SKM-1 (cell line): Measurements from ENCODE around the gene KBTBD12.

Source experiments
- DNase-seq: peaks from one replicate; lab custom pipeline; 2025; ENCODE audit not compliant: unreplicated experiment; lab: John Stamatoyannopoulos, UW

The KBTBD12 gene

DNA sequence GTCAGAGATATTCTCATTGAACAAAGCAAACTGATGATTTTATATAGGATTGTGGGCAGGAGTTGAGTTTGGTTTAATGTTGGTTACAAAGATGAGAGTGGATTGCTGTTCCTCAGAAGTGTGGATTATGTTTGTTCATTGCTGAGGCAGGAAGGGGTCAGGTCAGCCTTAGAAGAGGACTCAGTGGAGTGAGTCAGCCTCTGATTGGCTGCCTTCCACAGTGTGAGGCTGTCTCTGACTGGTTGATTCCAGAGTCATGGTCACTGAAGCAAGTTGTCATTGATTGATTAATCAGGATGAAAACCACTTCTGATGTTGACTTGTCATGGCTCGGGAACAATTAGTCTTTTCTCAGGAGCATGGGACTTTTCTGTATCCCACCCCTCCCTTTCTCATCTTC is 36.2 kb downstream of the KBTBD12 start:
- no peak for DNase-seq

DNA sequence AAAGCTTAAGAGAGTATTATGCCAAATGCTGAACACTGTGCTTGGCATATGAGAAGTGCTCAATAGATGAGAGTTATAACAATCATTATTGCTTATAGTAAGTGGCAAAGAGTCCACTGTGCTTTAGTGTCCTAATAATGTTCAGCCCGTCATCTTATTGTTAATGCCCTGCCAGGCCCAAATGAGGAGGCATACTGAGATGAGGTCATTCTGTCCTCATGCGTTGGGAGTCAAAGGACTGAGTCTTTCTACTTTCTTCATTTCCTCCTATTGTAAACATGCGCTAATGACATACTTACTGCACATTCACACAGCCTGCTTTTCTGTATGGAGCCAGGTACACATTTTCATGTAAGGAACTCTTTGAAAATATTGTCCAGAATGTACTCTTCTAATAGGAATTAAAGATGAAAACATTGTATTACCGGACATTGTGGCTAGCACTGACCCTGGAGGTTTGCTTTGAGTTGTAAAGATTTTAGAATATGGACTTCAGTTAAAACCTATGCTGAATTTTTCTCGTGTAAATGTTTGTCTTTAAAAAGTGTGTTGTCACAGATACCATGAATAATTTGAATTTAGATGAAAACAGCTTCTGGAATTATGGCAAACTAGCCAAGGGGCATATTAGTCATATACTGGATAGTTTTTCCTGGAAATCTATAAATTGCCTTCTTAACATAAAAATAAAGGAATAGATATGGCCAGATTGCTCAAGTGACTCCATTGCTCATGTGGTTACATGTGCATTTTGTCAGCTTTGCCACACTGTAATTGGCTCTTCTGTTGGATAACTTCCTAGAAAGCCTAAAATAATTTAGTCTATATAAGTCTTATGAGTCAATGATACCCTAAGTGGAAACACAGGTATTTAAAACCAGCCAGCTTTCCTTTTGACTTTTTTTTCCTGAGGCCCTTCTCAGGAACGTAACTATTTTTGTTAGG is 38.3 kb downstream of the KBTBD12 start:
- DNase-seq, result no peak

DNA sequence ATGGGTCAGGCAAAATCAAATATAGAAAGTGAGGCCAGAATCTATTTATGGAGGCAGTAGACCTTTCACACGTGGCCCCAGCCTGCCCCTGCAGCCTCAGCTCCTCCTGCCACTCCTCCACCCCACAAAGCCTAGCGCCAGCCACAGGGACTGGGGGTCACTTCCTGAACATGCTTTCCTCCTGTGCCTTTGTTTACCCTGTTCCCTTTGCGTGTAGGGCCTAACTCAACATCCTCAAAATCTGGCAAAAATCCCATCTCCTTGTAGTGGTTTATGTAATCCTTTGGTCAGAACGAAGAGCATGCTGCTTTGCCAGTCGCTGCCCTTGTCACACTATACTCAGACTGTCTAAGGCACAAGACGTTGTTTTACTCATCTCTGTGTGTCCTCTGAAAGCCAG is 39.6 kb downstream of the KBTBD12 start:
- DNase-seq, result no peak

DNA sequence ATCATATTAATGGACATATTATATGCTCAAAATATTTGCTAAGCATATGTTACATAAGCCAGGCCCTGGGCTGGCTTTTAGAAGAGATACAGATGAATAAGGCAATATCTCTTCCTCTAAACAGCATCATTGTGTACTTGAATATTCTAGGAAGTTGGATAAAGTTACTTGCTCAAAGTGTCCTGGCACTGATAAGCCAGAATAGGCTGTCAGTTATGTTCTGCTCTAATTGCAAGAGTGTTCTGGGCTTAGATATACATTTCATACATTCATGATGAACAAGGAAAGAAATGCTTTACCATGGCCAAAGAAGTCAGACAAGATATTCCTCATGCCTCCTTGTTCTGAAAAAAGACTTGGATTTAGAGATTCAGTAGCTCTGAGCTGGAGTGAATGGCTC is 40.7 kb downstream of the KBTBD12 start:
- DNase-seq, result no peak

DNA sequence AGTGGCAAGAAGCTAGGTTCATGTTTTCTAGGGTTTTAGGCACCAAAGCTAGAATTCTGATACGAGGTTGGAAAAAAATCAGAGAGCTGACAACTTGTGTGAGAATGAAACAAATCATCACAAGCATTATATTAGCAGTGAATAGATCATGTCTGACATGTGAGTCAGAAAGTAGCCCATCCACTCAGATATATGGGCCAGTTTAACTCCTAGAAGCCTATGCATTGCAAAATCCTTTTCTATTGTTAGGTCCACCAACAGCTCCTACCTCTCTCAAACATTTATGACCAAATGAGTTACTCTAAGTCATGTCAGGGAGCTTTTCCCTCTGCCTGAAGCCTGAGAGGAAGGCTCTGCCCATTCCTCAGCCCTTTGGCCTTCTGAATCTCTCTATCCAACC is 44.0 kb downstream of the KBTBD12 start:
- no peak for DNase-seq

DNA sequence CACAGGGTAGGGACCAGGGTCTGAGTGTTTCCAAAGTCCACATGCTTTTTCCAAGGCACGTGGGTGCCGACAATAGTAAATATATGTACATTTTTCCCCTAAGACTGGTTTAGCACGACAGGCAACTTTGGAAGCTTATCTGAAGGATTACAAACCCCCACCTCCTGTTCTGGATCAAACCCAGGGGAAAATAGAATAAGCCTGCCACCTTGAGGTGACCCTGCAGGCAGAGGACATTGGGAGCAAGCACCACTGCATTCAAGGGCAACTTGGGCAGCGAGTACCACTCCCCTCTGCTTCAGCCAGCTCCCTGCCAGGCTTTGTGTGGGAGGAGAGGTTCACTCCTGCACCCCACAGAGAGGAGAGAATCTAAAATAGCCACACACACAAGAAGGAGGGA is 44.8 kb downstream of the KBTBD12 start:
- DNase-seq, result no peak

DNA sequence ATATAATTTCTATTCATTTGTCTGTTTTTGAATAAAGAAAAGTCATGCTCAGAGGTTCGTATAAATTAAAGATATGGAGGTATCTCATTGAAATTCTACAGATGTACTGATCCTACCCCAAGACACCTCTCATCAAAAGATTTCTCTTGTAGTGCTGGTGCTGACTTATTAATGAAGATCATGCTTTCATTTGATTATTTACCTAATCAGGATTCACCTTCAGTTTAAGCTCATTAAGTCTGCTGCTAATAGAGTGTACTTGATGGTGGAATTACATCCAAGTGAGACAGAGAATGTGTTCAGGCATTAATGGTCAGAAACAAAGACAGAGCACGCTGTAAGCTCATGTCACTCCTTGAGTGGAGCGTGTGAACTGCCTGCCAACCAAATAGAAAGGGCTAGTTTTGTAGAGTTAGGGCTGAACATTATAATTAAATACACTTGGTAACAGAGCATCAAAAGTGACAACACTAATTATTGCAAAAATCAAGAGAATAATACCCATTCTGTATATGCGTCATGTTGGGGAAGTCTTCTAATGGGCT is 45.5 kb downstream of the KBTBD12 start:
- DNase-seq, result no peak

DNA sequence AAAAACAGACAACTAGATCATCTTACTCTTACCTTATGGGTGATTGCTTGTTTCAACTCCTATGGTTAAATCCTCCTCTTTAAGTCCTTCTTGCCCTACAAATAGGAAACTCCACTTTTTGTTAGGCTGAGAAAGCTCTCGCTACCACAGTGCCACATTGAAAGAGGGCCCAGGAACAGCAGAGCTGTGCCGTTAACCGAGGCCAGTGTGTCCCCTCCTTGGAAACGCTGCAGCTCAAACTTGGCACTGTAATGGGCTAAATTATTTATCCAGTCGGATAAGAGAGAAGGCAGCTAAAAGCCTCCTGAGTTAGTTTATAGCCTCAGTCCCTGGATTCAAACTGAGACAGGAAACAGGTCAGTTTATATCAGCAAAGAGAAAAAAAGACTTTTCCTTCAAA is 46.1 kb downstream of the KBTBD12 start:
- no peak for DNase-seq

DNA sequence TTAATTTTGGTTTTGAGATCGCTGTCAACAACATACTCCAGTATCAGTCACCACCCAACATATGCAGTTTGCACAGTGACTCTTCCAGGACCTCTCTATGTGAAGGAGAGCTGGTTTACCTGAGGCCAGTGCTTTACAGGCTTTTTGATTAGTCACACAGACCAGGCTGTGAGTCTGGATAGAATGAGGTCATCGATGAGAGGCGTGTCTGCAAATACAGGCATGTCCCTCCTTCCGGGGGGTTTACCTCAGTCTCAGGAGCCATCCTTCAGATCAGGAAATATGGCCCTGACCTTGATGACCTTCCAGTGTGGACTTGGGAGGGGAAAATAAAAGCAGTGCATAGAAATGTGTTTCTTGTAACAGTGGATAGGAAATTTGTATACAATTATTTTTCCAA is 46.9 kb downstream of the KBTBD12 start:
- DNase-seq, result no peak

DNA sequence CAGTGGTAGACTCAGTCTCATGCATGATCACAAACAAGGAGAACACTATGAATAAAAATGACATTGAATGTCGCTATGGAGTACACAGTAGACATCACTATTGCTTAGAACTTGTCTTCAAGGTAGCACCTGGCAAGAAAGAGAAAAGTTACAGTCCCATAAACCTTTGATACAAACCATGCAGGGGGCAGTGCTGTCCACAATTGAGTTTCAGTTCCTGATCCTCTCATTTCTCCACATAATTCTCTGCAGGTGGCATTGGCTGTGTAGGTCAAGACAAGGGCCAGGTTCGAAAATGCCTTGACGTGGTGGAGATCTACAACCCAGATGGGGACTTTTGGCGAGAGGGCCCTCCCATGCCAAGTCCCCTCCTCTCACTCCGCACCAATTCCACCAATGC is 47.9 kb downstream of the KBTBD12 start:
- DNase-seq, result no peak

DNA sequence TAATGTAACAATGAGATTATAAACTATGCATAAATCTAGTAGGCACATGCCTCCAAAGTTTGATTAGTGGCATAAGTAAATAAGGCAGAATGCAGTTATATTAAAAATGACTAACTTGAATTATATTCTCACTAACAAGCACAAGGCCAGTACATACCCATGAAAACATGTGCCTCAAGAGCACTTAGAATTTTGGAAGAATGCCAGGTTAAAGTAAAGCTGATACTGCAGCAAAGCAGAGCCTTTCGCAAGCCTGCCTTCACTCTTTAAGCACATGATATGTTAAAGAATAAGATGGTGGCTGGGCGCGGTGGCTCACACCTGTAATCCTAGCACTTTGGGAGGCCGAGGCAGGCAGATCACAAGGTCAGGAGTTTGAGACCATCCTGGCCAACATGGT is 49.0 kb downstream of the KBTBD12 start:
- DNase-seq, result no peak

DNA sequence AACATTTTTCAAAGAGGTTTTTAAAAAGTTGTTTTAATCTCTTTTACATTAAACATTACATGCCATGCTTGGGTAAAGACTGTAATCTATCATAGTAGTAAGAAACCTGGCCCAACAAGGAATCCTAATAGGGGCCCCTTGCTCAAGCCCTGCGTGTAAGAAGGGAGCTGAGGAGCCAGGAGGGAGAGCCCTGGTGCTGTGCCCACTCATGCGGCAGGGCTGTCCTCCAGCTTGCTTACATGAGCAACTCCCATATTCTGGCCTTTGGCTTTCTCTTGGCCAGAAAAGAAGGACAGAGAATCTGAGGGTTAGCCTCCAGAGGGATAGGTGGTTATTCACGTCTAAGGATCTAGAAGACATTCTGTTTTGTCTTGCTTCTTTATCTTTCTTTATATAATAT is 49.8 kb downstream of the KBTBD12 start:
- DNase-seq, result no peak

DNA sequence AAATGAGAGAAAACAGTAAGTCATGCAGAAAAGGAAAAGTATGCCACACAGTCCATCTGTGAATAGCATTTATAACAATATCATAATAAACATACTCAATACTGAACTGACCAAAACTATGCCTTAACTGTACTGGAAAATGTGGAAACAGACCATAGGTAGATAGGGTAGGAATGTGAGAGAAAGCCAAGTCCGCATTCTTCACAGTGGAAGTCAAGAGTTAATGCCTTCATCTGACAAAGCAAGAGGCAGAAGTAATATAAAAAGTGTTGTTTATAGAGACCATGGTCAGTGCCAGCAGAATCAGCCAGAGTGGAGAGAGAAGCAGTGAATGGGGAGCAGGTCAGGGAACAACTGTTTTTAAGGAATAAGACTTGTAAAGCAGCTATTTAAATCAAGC is 52.3 kb downstream of the KBTBD12 start:
- DNase-seq, result no peak

DNA sequence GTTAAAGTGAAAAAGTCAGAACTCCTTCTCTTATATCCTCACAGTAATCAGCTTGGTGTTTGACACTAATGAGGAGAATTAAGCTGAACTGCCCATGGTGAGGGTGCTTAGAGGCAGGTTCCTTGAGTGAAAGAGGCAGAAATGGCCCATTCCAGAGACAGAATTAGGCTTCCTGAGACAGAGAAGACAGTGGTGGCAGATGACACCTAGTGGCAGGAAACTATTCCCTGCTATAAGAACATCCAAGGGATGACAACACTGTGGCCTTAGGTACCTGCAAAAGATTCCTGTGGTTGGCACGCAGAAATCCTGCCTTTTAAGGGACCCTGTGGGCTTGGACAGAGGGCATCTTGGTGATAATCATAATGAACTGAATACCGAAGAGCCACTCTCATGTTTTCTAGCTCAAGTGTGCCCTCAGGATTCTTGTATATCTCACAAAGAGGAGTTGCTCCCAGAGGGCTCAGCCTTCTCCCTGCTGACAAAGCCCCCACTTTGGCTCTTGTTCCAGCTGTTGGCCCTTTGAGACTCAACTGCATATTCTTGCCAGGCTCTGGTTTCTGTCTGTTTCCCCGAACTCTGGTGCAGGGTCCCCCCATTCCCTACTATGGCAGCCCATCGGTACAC is 56.0 kb downstream of the KBTBD12 start:
- no peak for DNase-seq

DNA sequence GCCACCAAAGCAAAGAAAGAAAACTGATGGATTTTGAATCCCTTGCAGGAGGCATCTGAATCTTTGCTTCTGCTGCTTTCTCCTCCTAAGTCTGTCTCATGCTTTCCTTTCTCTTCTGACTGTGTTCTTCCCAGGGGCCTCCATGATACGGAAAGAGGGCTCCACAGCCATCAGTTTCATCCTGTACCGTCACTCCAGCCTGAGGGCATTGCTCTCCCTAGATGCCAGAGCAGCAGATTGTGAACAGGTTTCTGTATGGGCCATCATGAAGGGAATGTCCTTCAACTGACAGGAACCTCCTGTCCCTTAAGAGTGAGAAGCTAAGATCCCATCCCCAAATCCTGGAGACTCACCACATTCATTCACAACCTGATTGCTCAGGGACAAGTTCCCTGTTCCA is 59.2 kb downstream of the KBTBD12 start:
- DNase-seq, result no peak

DNA sequence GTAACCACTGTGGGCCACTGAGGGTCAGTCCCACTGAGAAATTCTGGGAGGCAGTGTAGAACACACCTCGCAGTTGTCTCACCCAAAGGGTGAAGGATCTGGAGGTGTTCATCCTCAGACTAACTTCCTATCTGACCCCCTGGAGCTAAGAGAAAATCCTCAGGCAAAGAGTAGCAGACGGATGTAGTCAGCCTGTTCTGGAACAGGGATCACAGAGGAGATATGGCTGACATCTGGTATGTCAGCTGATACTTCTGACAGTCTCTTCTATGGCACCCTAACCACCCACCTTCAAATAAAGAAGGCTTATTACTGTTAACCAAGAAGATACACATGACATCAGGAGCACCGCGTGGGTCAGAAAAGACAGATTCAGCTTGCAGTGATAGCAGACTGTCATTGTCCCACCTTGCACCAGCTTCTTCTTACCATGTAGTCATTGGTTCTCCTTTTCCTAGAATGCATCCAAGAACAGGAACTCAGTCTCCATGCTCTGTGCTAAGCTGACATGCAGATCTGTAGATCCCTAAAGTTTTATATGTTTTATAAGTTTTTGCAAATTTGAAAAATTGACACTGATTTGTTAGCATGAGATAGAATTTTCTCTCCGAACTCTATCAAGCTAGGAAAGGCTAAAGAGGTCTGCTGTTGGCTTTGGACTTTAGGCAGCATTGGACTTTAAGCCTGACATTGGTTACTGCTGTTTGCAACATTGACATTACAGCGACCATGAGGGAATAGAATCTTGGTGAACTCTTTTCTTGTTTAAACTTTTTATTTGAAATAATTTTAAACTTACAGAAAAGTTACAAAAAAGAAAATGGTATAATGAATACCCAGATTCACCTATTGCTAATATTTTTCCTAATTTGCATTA is 60.4 kb downstream of the KBTBD12 start:
- no peak for DNase-seq

DNA sequence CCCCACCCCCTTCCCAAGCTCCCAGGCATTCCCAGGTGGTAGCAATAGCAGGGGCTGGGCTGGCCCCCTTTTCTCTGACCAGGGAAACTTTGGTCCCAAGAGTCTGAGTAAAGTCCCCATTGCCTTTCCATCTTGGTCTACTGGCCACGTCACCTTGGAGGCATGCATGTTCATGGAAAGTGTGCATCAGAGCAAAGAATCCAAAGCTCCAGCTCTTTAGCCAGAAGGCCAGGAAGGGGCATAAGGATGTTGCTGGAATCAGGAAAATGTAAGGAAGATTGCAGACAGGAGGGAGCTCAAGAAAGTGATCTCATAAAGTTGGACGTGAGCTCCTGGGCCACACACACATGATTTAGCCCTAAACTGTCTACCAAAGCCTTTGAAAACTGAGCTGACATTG is 63.6 kb downstream of the KBTBD12 start:
- DNase-seq, result no peak

DNA sequence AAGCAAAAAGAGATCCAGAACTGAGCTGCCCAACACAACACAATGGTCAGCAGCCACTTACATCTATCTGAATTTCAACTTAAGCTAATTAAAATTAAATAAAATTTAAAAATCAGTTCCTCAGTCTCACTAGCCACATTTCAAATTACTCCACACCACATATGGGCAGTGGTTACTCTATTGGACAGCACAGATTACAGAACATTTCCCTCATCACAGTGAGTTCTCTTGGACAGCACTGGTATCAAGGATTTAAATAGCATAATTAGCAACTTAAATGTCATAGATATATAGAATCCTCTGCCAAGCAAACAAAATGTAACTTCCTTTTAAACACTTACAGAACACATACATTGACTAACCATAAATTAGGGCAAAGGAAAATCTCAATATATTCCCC is 64.4 kb downstream of the KBTBD12 start:
- DNase-seq, result no peak

DNA sequence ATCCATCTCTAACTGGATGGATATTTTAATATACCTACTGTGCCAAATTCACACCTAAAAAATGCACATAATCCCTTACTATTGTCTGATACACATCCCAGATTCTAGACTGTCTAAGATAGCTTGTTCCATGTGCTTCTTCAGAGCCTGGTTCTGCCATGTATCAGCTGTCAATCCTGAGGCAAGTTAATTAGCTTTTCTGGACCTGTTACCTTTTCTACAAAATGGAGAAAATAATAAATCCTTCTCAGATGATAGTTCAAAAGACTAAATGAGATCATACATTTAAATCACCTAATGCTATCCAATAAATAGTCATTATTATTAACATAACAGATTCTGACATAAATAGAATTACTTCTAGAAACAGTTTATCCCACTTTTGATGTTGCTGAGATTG is 66.1 kb downstream of the KBTBD12 start:
- DNase-seq, result no peak

DNA sequence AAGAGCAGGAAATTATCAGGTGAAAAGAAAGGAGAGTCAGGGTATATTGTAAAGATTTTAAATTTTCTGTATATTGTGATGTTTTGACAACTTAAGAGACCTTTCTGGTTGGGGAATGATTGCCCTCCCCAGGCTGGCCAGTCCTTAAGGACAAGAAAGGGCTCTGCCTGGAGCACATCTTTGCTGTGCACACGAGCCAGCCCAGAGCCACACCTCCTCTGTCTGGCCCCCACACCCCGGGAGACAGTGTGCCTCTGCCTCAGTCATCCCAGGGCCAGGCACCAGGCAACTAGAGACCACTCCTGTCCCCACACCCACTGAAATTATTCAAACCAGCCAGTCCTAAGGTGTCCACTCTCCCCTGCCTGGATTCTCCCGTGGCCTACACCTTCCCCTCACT is 67.1 kb downstream of the KBTBD12 start:
- no peak for DNase-seq

DNA sequence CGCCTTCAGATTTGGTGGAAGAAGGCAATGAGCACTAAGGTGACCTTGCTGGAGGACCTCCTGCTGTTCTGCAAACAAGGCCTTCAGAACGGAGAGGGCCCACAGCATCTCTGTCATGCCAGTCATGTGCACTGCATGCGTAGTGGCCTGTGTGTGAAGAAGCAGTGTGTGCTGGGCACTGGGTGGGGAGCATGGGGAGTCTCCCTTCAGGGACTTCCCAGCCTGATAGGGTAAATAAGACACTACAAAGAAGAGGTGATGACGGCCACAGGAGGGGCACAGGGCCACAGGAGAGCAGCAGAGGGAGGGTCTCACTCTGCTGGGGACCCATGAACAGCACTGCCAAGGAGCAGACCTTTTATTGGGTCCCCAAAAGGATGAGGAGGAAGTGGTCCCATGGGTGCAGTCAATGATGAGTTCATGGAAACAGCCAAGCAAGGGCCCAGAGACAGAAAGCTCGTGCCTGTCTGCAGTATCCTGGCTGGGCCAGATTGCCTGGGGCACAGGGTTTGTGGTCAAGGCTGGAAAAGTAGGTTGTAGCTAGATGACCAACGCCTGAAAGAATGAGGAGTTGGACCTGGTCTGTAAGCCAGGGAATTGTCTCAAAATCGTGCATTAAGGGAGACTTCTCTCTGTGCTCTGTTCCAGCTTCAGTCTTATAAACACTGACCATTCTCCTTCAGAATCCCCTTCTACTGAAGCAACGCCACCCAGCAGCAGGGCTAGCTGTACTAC is 69.4 kb downstream of the KBTBD12 start:
- no peak for DNase-seq
